Kidney (tissue), 14 donors: Measurements from ENCODE around the gene RERE. TPM values are rescaled to one million over a fixed set of nuclear protein-coding genes. Genes with fewer than 3 reads are reported as not detected.

Experiments
- DNase-seq, 5 donors: peaks; one replicate each; pipeline ENCODE4 v3.0.0-alpha.2; 2013 to 2020
- FAIRE-seq: peaks from 2 replicates; lab custom pipeline; 2012; peaks lifted over from hg19 to GRCh38; lab: Jason Lieb, UNC
- H3K27ac ChIP-seq, 2 donors: one replicate each; pipeline ENCODE4 v1.7.0; 2013; ENCODE audit warnings: low read depth in 2 of 2, low read length in 2 of 2, inconsistent platforms in 1 of 2
- H3K27me3 ChIP-seq: one replicate; pipeline ENCODE4 v1.7.1; 2013; ENCODE audit warnings: low read length, inconsistent platforms; ENCODE audit not compliant: control insufficient read depth, insufficient read depth
- H3K36me3 ChIP-seq, 3 donors: one replicate each; pipeline versions ENCODE4 v1.7.0 to v1.7.1; 2013; ENCODE audit warnings: low read length in 3 of 3, control low read depth in 1 of 3, inconsistent platforms in 1 of 3; ENCODE audit not compliant: insufficient read depth in 3 of 3, control insufficient read depth in 2 of 3
- H3K4me1 ChIP-seq, 3 donors: one replicate each; pipeline versions ENCODE4 v1.7.0 to v1.7.1; 2013; ENCODE audit warnings: low read length in 3 of 3, inconsistent platforms in 1 of 3, low read depth in 1 of 3; ENCODE audit not compliant: control insufficient read depth in 2 of 3, insufficient read depth in 2 of 3
- H3K4me3 ChIP-seq, 3 donors: one replicate each; pipeline versions ENCODE4 v1.7.0 to v1.8.1; 2013; ENCODE audit warnings: low read length in 3 of 3, control low read depth in 1 of 3, inconsistent platforms in 1 of 3
- H3K9ac ChIP-seq, 3 donors: one replicate each; pipeline versions ENCODE4 v1.7.0 to v1.7.1; 2013; ENCODE audit warnings: low read length in 3 of 3, control low read depth in 1 of 3, inconsistent platforms in 1 of 3
- H3K9me3 ChIP-seq, 3 donors: one replicate each; pipeline versions ENCODE4 v1.7.0 to v1.7.1; 2013; ENCODE audit warnings: low read length in 3 of 3, control low read depth in 1 of 3, inconsistent platforms in 1 of 3; ENCODE audit not compliant: control insufficient read depth in 2 of 3, insufficient read depth in 1 of 3
- CTCF ChIP-seq: IDR thresholded peaks from 3 replicates; pipeline ENCODE4 v1.5.1; 2012; ENCODE audit warnings: mild to moderate bottlenecking, moderate library complexity, borderline replicate concordance; ENCODE audit not compliant: insufficient read depth; ENCODE audit errors: extremely low read depth
- intact Hi-C: fragments of 100-400 bp; cut with DNase I; formaldehyde crosslinking; loops from one replicate; pipeline ENCODE4 v1.11.1; 2022
- polyA plus RNA-seq: library from polyadenylated mRNA; stranded (reverse); fragments of 350-450 nt; fragmentation: Illumina TruSeq; extraction: RNeasy Lipid Tissue Mini Kit (QIAGEN cat#74804); gene quantifications from one replicate; pipeline ENCODE4 v1.2.3, GENCODE V29; 2014; ENCODE audit warnings: low read depth, low replicate concordance; ENCODE audit not compliant: insufficient read depth
- total RNA-seq: library from RNA; stranded (reverse); fragmentation: NEBNext Ultra II Directional; extraction: Animal tissue kit (Norgen Biotek cat#: 25700); gene quantifications from one replicate; pipeline ENCODE4 v1.2.1, GENCODE V29; 2021
- donor health status: control.
- donor health status: control.
- donor health status: control.
- donor health status: control.
- donor health status: control.
- donor health status: DM: yes; HTN: yes; CAD: no.
- donor health status: Normal renal cell carcinoma (clear cell type).

RERE gene
- total and polyA plus RNA-seq, 2 donors from 2014 or later, result 37.2 to 176 TPM

DNA sequence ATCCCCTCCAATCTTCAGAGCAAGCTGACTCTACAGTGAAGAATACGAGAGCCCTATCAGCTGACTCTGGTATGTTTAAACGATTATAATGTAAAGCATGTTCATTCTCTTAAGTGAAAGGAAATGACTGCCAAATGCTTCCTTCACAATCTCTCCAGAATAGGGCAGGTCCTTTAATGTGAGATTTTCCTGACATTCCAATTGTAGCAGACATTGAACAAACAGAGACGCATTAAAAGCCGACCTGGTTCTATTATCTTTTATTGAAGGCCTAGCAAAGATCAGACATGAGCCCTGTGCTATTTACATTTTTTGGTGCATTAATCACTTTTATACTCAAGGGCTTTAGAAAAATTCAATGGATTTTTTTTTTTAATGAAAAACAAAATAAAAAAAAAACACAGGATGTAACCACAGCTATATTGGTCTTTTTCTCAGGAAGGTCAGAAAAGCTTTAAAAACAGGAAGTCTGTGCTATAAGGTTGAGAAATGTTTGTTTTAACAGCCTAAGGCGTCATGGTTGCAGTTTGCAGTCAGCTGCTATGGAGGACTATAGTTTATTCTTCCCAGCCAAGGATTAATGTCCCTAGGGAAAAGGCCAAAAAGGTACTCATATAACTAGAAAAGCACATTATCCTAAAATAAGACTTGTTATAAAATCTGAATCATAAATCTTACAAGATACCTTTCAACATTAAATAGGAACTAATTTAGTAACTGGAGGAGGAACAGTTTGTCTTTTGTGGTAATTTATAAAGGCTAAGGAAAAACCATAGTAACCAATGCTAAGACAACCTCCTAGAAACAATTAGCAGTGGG lies 104.8 kb downstream of the RERE start:
- TF ChIP-seq CTCF, result no peak
- H3K27me3 ChIP-seq, result no peaks in the 10 kb centered on the region
- H3K4me1 ChIP-seq, result peaks cover 6 to 12% (median 7%) of the 10 kb centered on the region in 3 donors
- peak overlapping the region; percentile 41 to 54 for H3K27ac ChIP-seq
- intact Hi-C loops, result no loop called here
- H3K9me3 ChIP-seq, result no peaks in the 10 kb centered on the region
- peak overlapping the region in 1 of 3 donors; percentile 16 for H3K9ac ChIP-seq
- DNase-seq (peak in 3 of 5 donors; percentile 16 to 91 (median 88)), FAIRE-seq (no peak)
- no peaks in the 10 kb centered on the region for H3K36me3 ChIP-seq
- H3K4me3 ChIP-seq, result peak overlapping the region in 2 of 3 donors; percentile 13 to 24

DNA sequence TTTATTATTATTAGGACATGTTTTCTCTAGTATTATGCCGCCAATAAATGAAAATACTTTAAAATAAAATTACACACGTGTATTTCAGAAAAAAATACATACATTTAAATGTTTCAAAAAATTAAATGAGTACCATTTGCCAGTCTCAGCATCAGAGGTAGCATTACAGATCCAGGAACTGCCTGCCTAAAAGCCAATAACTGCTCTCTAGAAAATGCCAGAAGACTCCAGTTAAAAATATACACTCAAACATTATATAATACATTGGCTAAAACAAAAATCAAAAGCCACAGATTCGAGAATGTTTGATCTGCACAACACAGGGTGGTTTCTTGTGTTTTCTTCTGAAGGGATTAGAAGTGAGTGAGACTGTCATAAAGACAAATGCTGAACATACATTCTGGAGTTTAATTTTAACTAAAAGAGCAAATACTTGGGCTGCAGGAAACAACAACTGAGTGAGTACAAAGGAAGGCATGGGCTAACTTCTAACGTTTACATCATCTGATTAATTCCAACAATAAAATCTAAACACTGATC lies 105.5 kb downstream of the RERE start:
- FAIRE-seq (no peak), DNase-seq (no peak)
- Histone ChIP-seq H3K27ac (peak overlapping the region; percentile 18 to 41), H3K4me1 (peaks cover 8 to 18% (median 9%) of the 10 kb centered on the region in 3 donors), H3K36me3 (no peaks in the 10 kb centered on the region), H3K9me3 (no peaks in the 10 kb centered on the region), H3K9ac (peak overlapping the region in 2 of 3 donors; percentile 16 to 41), H3K27me3 (no peaks in the 10 kb centered on the region), H3K4me3 (peak overlapping the region in 2 of 3 donors; percentile 13 to 24)
- intact Hi-C loops, result no loop called here
- no peak for TF ChIP-seq CTCF

GRCh38 chr1:8711151-8711550 lies 106.3 kb downstream of the RERE start:
- no peak for TF ChIP-seq CTCF
- Histone ChIP-seq H3K4me1 (peaks cover 8 to 18% (median 9%) of the 10 kb centered on the region in 3 donors), H3K9me3 (no peaks in the 10 kb centered on the region), H3K36me3 (no peaks in the 10 kb centered on the region), H3K27ac (no peak overlapping the region), H3K27me3 (no peaks in the 10 kb centered on the region), H3K9ac (no peak overlapping the region), H3K4me3 (no peak overlapping the region)
- intact Hi-C loops, result no loop called here
- no peak for DNase-seq
- no peak for FAIRE-seq
